ELF-1 (cell line): ENCODE results near the gene S100Z.
"Not testable (repeated sequence)": the region's sequence is repeated elsewhere in the genome, so short reads cannot be mapped to it uniquely, and the experiment has no call there.

ENCODE experiments used
- DNase-seq: peaks from one replicate; pipeline ENCODE4 v3.0.0-alpha.2; 2016; ENCODE audit warnings: low read depth, low spot score

The S100Z gene

DNA sequence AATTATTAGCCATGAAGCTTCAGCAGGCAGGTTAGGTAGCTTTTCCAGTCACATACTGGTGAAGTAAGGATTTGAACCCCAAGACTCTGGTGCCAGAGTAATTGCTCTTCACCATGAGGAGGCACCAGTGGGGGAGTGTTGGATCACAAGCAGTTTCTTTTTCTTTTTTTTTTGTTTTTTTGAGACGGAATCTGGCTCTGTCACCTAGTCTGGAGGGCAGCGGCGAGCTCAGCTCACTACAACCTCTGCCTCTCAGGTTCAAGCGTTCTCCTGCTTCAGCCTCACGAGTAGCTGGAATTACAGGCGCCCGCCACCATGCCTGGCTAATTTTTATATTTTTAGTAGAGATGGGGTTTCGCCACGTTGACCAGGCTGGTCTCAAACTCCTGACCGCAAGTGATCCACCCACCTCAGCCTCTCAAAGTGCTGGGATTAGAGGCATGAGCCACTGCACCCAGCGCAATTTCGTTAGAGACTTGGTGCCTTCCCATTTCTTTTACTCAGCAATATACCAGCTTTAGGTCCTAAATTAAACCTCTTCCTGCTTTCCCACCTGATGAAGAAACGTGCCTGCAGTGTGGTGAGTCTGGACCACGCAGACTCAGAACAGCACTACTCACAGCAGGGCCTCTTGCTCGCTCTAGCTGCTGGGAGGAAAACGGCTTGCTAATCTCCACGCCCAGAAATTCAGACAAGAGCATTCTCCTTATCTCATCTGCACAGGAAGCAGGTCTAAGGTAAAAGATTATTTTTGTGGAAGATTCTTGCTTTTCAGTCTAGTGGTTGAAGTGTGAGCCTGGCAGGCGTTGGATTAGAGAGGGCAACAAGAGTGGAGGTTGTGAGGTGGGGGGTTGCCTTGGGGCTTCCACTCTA lies at the start of gene S100Z:
TSS of gene S100Z (plus strand) at position 596 of the 873 bp plus-strand sequence. CDS start 25,346 bp downstream, outside the sequence.
- DNase-seq: peak; percentile 36

DNA sequence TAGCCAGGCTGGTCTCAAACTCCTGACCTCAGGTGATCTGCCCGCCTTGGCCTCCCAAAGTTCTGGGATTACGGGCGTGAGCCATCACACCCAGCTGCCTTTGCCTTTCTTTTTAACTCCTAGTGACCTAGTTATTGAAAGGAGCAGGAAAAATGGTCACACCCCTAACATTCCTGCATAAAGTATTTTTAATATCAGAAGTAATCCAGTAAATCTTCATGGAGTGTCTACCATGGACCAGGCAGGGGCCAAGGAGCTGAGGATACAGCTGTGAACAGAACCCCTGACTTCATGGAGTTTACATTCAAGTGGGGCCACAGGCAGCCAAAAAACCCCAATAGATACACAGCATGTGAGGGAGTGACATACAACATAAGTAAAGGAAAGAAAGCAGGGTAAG lies 49.2 kb upstream of the S100Z start:
- no peak for DNase-seq

DNA sequence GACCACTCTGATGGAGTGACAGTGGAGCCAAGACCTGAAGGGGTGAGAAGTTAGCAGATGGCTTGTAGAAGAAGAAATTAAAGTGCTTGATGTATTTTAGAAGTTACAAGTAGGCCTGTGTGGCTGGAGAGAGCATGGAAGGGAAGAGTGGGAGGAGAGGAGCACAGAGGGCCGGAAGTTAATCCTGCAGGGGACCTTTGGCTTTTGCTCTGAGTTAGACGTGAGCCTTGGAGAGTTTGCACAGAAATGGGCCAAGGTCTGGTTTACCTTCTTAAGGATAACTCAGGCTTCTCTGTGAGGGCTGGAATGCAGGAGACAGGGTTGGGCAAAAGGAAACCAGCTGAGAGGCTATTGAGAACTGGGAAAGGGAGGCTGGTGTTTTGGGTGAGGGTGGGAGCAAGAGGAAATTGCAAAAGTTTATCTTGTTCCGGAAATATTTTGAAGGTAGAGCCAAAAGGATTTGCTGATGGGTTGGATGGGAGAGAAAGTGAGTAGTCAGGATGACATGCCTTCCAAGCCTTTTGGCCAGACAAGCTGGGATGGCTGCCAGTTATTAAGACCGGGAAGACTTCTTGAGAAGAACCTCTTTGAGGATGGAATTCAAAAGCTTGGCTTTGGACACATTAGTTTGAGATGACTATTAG lies 48.5 kb upstream of the S100Z start:
- no peak for DNase-seq

DNA sequence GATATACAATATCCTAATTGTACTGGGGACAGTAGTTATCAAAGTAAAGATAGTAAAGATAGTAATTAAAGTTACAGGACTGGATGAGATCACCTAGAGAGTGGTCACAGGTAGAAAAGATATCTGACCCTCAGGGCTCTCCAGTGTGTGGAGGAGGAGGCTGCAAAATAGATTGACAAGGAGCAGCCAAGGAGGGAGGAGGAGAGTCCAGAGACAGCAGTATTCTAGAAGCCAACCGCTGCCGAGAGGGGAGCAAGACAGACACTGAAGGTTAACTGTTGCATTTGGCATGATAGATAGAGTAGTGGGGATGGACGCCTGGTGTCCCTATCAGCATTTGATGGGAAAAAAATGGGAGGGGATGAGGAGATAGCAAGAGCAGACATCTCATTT lies 48.0 kb upstream of the S100Z start:
- peak; percentile 44 for DNase-seq

DNA sequence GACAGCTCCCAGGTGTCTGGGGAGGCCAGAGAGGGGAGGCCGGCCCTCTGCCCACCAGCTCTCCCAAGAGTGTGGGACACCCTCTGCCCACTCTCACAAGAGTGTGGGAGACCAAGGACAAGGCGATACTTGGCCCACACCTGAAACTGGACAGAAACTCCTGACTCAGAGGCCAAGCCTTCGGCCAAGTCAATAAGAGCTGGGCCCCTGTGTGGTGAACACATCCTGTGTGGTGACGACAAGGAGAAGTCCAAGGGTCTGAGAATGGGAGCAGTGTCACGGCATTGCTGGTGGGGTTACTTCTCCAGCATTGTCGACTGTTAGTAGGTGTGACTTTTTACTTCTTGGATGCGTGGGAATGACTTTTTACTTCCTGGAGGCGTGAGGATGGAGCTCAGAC lies 45.5 kb upstream of the S100Z start:
- DNase-seq: no peak

DNA sequence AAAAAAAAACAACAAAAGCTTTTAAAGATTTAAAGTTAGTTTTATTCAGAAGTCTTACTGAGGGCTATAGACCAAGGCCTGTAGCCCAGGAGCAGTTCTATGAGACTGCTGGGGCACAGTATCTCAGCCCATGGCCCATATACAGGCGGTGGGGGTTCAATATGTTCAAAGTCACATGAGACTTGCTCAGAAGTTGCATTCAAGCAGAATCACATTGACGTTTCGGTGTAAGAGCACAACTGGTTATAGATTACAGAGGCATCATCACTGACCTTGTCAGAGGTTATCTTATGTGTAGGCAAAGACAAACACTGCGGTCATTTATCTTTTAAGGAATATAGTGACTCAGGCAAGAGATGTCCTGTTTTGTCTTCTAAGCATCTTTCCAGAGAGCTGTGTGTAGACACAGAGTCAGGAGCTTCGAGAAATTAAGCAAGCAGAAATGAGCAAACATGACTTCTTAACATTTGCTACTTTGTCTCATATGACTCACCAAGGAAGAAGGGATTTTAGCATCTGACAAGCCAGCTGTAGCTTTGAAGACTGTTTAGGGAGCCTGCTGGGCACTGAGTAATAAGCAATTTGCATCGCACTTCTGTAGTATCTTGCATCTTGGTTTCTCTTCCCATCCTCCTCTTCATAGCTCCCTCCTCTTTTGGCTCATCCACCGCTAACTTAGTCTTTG lies 43.9 kb upstream of the S100Z start:
- peak; percentile 66 for DNase-seq

DNA sequence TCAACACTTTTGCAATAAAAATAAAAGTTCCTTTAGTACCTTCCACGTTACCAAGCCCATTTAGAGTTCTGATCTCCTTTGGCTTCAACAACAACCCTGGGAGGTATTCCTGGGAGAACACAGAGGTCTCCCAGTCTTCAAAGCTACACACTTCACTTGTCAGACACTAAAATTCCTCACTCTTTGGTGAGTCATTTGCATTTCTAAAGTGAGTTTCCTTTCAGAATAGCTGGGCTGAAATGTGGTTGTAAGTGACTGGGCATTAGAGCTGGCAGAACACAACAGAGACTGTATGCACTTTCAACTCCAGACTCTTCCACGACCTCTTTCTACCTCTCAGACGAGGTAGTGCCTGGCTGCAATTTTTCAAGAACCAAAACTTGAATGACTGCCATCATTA lies 42.5 kb upstream of the S100Z start:
- peak; percentile 85 for DNase-seq

DNA sequence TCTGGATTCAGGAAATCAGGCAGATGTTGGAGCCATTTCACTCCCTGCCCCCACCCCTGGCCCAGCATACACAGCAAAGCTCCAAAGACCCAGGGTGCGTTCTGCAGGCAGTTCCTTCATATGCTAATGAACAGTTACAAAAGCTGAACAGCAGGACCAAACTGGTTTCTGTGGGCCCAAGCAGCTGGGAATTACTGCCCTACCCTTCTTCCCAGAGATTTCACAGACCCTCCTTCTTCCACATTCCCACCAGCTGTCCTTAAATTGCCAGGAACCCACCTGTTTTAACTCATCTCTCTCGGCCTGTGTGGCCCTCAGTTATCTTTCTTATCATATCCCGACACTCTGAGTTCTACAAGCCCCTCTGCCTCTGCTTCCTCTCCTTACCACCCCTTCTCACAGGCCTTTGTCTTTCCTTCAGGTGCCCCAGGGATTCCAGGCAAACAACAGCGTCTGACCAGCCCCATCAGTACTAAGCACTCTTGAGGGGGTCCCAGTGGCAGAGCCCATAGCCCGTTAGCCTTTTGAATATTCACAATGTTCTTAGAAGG lies 41.6 kb upstream of the S100Z start:
- peak; percentile 98 for DNase-seq

DNA sequence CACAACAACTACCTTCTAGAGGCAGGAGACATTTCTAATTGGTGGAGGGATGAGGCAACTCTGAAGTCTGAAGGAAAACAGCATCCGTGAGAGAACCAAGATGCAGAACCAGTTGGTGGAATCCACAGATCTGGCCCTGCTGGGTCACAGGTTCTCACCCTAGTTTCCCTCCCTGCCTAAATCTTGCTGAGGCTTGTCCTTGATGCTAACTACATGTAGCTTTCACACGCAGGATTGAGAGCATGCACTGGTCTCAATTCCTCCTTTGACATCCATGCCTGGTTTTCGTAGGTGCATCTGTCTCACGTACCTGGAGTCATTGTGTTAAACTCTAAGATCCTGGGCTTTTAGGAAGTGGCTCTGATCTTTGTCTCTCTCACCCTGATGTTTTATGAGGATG lies 40.7 kb upstream of the S100Z start:
- DNase-seq: peak; percentile 78

DNA sequence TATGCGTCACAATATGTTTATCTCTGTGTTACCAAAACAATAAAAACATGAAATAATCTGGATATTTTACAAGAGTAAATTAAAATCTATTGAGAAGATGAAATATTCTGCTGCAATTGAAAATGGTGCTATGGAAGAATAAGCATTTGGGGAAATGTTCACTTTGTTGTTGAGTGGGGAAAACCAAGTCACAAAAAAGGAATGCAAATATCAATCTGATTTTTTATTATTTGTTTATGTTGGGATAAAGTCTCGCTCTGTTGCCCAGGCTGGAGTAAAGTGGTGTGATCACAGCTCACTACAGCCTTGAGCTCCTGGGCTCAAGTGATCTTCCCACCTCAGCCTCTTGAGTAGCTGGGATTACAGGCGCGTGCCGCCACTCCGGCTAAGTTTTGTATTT lies 39.6 kb upstream of the S100Z start:
- DNase-seq: no peak

DNA sequence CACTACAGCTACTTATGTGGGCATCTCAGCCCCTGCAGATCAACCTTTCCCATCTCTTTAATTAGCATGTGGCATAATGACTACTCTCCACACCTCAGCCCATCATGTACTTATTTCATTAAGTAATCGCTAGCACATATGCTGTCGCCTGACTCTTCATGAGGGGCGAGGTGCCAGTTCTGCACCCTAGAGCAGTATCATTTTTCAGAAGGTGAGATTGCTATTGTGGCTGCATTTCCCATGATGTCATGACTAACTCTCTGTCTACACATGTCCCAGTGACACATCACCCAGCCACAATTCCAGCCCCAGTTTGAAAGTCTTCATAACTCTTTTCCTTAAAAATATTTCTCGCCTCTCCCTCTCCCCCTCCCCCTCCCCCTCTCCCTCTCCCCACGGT lies 38.6 kb upstream of the S100Z start:
- DNase-seq: no peak

DNA sequence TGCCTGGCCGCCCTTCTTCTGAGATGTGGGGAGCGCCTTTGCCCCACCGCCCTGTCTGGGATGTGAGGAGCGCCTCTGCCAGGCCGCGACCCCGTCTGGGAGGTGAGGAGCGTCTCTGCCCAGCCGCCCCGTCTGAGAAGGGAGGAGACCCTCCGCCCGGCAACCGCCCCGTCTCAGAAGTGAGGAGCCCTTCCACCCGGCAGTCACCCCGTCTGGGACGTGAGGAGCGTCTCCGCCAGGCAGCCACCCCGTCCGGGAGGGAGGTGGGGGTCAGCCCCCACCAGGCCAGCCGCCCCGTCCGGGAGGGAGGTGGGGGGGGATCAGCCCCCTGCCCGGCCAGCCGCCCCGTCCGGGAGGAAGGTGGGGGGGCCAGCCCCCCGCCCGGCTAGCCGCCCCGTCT lies 37.6 kb upstream of the S100Z start:
- not testable (repeated sequence) for DNase-seq

DNA sequence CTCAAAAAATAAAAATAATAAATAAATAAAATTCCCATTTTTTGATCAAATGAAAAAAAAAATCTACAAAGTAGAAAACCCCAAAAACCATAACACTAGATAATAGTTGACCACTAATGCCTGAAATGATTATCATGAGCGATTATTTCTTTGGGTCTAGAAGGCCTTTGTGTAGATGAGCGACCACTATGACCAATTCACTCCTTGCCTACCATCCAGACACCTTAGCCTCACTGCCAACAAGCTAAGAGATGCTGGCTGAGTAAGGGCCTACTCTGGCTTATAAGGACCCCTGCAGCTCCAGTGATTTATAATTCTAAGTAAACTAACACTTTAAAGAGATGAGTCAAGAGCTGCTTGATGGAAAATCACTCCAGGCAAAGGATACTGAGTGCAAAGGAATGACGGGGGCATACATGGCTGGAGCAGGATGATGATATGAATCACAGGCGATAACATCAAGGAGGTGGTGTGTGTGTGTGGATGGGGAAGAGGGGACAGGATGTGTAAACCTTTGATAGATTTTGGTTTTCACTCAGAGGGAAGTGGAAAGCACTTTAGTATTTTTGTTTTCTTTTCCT lies 35.7 kb upstream of the S100Z start:
- no peak for DNase-seq

DNA sequence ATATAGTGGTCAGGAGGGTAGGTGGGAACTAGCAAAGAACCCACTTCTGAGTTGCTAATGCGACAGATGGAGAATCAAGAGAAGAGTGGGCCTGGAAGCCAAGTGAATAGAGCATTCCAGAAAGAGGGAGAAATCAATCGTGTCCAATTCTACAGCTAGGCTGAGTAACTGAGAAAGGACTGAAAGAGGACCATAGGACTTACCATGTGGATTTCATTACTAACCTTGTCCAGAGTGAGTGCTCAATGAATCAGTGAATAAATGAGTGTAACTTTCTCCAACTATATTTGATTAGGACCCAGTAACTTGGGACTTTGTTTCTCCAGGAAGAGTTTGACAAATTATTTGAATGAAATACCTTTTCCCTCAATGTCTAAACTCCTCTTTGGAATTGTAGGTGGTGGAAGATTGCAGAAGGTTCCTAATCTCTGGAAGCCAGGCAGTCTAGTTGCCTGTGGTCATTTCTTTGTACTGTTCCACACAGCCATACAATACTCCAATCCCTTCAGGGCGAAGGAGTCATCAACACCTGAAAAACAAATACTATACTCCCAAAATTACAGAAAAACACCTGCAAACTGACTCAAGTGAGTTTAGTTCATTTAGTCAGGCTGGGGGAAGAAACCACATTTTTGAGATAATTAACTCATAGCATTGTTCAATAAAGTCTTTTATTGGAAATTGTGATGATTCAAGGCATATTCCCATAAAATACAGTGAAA lies 33.5 kb upstream of the S100Z start:
- no peak for DNase-seq

DNA sequence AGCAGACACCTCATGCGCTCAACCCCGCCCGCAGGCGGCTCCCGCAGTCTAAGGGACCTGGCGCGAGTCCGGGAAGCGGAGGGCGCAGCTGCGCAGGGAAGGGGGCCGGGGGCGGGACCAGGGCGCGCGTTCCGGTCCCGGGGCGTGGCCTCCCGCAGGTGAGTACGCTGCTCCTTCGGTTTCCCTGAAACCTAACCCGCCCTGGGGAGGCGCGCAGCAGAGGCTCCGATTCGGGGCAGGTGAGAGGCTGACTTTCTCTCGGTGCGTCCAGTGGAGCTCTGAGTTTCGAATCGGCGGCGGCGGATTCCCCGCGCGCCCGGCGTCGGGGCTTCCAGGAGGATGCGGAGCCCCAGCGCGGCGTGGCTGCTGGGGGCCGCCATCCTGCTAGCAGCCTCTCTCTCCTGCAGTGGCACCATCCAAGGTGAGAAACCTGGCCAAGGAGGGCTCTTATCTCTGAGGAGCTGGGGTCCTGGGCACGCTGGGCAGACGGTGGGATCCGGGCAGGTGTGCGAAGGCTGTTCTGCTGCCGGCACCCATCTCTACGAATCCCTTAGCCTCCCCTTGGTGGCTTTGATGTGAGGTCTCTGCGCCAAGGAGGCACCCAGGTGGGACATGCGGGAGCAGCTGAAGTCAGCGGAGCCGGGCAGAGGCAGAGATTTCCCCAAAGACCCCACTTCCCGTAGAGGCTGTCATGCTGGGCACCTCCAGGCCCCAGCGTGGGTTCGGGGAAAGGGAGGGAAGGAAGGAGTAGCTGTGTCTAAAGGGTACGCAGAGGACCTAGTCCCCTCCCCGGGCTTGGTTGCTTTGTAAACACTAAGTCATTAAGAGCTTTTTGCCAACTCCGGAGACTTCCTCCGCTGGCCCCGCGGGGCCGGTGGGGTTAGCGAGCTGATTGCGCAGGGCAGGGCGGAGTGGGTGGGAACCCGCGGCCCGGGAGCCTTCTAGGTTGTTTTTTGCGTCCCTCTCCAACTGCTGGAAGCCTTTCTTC lies 30.7 kb upstream of the S100Z start, which contains the start of gene F2RL1:
TSS of gene F2RL1 (plus strand) at position 187 of the 988 bp plus-strand sequence. CDS start at position 340, 153 bp downstream.
- peak; percentile 97 for DNase-seq

DNA sequence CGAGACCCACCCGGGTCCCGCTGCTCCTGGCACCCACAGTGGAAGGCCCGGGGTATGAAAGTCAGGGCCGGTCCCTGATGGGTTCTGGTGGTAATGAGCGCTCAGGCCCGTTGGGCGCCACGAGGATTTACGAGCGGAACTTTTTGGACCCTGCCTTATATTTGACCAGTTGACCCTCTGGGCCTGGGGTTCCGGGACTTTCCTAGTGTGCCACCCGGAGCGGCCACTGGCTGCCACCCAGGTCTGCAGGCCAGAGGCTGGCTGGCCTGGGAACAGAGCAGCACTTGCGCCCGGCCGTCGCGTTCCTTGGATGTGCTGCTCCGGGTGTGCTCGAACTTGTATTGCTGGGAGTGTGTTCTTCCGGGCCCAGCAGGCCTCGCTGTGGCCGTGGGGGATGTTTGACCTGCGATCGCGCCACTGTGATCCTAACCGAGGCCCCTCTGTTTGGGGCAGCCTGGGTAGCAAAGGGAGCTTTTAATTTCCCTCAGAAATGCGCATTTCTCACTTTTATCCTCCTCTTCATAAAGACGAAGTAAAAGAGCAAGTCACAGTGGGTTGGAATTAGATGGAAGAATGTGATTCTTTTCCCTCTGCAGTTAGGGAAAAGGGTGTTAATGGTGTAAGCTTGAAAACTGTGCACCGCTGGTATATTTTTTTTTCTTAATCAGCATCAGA lies 29.8 kb upstream of the S100Z start:
- DNase-seq: peak; percentile 69

DNA sequence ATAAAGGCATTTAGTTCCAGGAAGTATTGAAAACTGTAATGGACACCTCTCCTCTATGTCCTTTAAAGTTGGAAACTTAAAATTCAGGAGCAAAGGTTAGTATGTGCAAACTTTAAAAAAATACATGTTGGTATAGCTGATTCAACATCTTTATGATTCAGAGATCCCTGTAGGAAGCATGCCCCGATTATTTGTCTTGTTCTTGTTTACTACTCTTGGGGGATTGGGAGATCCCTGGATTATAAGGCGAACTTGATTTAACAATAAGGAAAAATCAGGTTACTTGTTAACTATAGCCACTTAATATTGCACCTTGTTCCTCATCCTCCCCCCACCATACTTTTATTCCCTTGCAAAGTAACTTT lies 29.3 kb upstream of the S100Z start:
- DNase-seq: no peak

DNA sequence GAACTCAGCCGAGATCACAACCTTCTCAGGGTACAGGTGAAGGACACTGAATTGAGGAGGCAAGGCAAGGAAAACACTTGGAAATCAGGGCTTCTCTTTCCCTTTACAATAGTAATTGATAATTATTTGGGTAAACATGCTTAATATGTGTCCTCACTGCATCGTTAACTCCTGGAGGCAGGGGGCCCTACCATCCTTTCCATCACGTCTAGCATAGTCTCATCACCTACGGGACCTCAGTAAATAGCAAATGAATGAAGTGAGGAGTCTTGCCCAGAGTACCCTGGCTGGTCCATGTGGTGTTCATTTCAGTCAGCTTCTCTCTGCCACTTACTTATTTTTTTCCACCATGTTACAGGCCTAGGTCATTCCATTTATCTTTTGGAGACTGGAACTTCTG lies 28.7 kb upstream of the S100Z start:
- DNase-seq: no peak

DNA sequence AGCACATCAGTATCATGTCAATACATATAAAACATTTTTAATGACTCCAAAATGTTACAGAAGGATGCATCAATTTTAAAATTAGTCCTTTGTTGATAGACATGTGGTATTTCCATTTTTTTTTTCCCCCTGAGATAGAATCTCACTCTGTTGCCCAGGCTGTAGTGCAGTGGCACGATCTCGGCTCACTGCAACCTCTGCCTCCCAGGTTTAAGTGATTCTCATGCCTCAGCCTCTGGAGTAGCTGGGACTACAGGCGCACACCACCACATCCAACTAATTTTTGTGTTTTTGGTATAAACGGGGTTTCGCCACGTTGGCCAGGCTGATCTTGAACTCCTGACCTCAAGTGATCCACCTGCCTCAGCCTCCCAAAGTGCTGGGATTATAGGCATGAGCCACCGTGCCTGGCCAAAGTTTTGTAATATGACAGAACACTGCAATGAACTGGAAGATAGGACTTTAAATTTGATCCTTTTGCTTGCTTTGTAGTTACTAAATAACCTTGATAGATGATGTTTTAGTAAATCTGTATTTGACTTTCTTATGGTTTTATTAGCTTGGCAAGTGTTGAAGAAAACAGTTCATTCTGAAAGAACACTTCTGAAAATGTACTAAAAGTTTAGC lies 27.6 kb upstream of the S100Z start:
- DNase-seq: not testable (repeated sequence)
